Activated T-helper 1 cell treated with anti-CD3 and anti-CD28 coated beads, Interleukin-12 subunit alpha, Interleukin-12 subunit beta, Interleukin-2, Interleukin-4 antibody, amounts not matched to agents 30 ng/mL and 10 ng/mL and 1 ng/mL, durations not matched to agents 14 hours and 24 hours and 36 hours (primary cell): Measurements from ENCODE around the gene ARHGAP29. TPM values are rescaled to one million over a fixed set of nuclear protein-coding genes. Genes with fewer than 3 reads are reported as not detected.
"Not testable (repeated sequence)": the region's sequence is repeated elsewhere in the genome, so short reads cannot be mapped to it uniquely, and the experiment has no call there.

Experiments
- DNase-seq: peaks from one replicate; pipeline ENCODE4 v3.0.0; 2021; ENCODE audit warnings: low spot score
- H3K27ac Mint-ChIP-seq: one replicate; pipeline ENCODE4 v1.8.0; 2021; ENCODE audit warnings: mild to moderate bottlenecking, mixed read lengths
- H3K27me3 Mint-ChIP-seq: one replicate; pipeline ENCODE4 v1.8.0; 2022; ENCODE audit warnings: mild to moderate bottlenecking, moderate library complexity, mixed read lengths; ENCODE audit not compliant: insufficient read depth
- H3K36me3 Mint-ChIP-seq: one replicate; pipeline ENCODE4 v1.8.0; 2021; ENCODE audit warnings: low read depth, mixed read lengths
- H3K4me1 Mint-ChIP-seq: one replicate; pipeline ENCODE4 v1.8.0; 2021; ENCODE audit warnings: low read depth, mixed read lengths
- H3K4me3 Mint-ChIP-seq: one replicate; pipeline ENCODE4 v1.8.0; 2021; ENCODE audit warnings: mild to moderate bottlenecking, moderate library complexity, mixed read lengths
- H3K9me3 Mint-ChIP-seq: one replicate; pipeline ENCODE4 v1.8.0; 2021; ENCODE audit warnings: mixed read lengths
- intact Hi-C: fragments of 100-400 bp; cut with micrococcal nuclease; formaldehyde crosslinking; loops from one replicate; pipeline ENCODE4 v1.15.1; 2024
- total RNA-seq: library from RNA; stranded (reverse); gene quantifications from 2 replicates; pipeline ENCODE4 v1.2.3, GENCODE V29; 2022

Gene ARHGAP29
- total RNA-seq, 1 donor from 2014 or later: not detected

DNA sequence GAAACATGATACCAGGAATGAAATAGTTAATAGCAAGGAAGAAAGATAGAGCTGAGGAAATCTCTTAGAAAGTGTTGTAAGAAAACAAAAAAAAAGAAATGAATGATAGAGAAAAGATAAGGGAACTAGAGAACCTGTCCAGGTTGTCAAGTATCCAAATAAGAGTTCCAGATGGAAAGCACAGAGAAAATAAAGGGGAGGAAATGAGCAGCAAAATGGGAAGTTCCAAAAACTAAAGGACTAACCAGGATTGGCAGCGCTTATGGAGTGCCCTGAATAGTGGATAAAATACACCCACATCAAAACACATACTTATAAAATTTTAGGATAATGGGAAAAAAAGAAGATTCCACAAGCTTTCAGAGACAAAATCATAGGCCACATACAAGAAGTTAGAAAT, 55.2 kb downstream of the ARHGAP29 start:
- H3K4me1 Mint-ChIP-seq: no peaks in the 10 kb centered on the region

DNA sequence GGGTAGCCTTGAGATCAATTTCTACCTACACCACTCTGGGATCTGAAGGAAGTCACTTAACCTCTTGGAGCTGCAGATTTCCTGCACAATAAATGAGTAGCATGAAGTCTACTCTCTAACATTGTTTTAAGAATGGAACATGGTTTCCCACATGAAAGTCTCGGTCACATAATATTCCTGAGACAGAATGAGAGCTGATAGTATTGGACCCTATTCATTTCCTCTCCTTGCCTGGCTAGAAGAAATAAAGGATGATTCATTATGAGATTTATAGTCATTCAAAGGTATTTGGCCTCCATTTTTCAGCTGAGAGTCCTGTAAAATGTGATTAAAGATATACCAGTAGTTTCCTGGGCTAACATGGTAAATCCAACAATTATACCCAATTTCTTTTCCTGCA, 56.7 kb downstream of the ARHGAP29 start:
- H3K9me3 Mint-ChIP-seq: no peaks in the 10 kb centered on the region
- intact Hi-C loops: no loop called here
- no peaks in the 10 kb centered on the region for H3K36me3 Mint-ChIP-seq
- no peaks in the 10 kb centered on the region for H3K4me1 Mint-ChIP-seq
- DNase-seq: no peak
- H3K4me3 Mint-ChIP-seq: no peak overlapping the region
- H3K27me3 Mint-ChIP-seq: peaks cover 6% of the 10 kb centered on the region
- no peak overlapping the region for H3K27ac Mint-ChIP-seq

More for the DNA sequence above, 55.2 kb downstream of the ARHGAP29 start:
- H3K9me3 Mint-ChIP-seq: no peaks in the 10 kb centered on the region
- intact Hi-C loops: no loop called here
- no peaks in the 10 kb centered on the region for H3K36me3 Mint-ChIP-seq
- no peak overlapping the region for H3K4me3 Mint-ChIP-seq
- H3K27ac Mint-ChIP-seq: no peak overlapping the region
- DNase-seq: no peak
- peaks cover 6% of the 10 kb centered on the region for H3K27me3 Mint-ChIP-seq

DNA sequence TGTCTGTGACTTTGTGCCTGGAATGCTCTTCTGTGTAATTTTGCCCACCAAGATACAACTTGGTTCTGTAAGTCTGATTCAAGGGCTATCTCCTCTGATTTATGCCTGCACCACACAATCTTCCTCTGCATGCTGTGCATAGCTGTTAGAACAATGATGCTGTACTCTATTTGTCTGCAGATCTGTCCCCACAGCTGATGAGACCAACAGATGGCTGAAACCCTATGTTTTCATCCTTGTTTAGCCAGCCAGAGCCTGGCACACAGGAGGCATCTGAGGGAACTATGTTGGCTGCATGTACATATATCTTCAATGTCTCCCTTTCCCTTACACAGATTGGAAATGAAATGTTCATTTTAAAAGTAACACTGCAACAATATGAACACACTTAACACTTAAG, 58.5 kb downstream of the ARHGAP29 start:
- H3K27me3 Mint-ChIP-seq: peaks cover 8% of the 10 kb centered on the region
- no peaks in the 10 kb centered on the region for H3K9me3 Mint-ChIP-seq
- DNase-seq: no peak
- H3K27ac Mint-ChIP-seq: no peak overlapping the region
- intact Hi-C loops: no loop called here
- no peaks in the 10 kb centered on the region for H3K36me3 Mint-ChIP-seq
- no peaks in the 10 kb centered on the region for H3K4me1 Mint-ChIP-seq
- no peak overlapping the region for H3K4me3 Mint-ChIP-seq

DNA sequence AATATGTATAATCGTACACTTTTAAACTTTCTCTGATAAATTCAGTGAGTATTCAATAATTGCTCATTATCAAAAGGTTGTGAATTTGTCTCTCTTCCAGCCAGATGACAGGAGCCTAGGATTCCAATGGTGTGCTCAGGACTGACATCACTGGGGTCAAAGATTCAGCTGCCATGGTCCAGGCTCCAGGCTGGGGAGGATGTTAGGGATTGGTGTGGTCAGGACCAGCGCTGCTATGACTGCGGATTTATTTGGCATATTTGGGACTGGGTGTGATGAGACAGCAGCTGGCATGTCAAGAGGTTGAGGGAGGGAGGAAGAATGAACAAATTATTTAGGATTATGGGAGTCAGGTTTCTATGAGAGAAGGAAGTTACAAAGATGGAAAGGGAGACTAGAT, 68.3 kb downstream of the ARHGAP29 start:
- Mint-ChIP-seq H3K27ac (no peak overlapping the region), H3K36me3 (no peaks in the 10 kb centered on the region), H3K9me3 (no peaks in the 10 kb centered on the region), H3K27me3 (peaks cover 2% of the 10 kb centered on the region), H3K4me1 (no peaks in the 10 kb centered on the region), H3K4me3 (no peak overlapping the region)
- intact Hi-C loops: no loop called here
- no peak for DNase-seq

DNA sequence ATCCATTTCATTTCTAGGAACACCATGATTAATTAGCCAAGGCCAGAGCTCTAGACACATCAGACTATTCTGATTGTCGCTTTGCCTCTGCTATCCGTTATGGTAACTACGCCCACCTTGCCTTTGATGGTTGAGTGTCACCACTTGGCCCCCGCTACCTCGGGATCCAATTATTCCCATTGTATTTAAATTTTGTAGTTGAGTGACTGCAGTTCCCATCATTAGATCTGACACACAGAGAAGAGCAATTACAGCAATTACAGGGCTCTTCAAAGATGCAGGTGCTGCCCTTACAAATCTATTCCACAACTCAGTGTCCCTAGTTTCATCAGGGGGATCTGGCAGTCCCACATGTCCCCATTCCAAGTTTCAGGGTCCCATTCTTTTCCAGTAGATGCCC, 71.5 kb downstream of the ARHGAP29 start:
- intact Hi-C loops: no loop called here
- Mint-ChIP-seq H3K4me1 (no peaks in the 10 kb centered on the region), H3K27me3 (peaks cover 2% of the 10 kb centered on the region), H3K36me3 (no peaks in the 10 kb centered on the region), H3K4me3 (no peak overlapping the region), H3K27ac (no peak overlapping the region), H3K9me3 (no peaks in the 10 kb centered on the region)
- DNase-seq: no peak

DNA sequence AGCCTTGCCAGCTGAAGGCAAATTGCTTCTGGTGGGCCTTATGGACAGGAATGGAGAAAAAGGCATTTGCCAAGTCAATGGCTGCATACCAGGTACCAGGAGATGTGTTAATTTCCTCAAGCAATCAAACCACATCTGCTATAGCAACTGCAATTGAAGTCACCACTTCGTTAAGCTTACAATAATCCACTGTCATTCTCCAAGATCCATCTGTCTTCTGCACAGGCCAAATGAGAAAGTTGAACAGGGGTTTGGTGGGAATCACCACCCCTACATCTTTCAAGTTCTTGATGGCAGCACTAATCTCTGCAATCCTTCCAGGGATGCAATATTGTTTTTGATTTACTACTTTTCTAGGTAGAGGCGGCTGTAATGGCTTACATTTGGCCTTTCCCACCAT, 72.5 kb downstream of the ARHGAP29 start:
- H3K4me1 Mint-ChIP-seq: not testable (repeated sequence)

DNA sequence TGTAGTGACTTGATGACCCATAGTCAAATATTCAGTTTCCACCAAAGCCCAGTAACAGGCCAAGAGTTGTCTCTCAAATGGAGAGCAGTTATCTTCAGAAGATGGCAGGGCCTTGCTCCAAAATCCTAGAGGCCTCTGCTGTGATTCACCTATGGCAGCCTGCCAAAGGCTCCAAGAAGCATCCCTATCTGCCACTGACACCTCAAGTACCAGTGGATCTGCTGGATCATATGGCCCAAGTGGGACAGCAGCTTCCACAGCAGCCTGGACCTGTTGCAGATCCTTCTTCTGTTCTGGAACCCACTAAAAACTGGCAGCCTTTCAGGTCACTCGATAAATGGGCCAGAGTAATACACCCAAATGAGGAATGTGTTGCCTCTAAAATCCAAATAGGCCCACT, 73.3 kb downstream of the ARHGAP29 start:
- intact Hi-C loops, H3K4me1 Mint-ChIP-seq, H3K36me3 Mint-ChIP-seq, DNase-seq, H3K27me3 Mint-ChIP-seq, H3K9me3 Mint-ChIP-seq, H3K4me3 Mint-ChIP-seq, H3K27ac Mint-ChIP-seq: not testable (repeated sequence)

More for the DNA sequence above, 72.5 kb downstream of the ARHGAP29 start:
- DNase-seq, H3K4me3 Mint-ChIP-seq, intact Hi-C loops, H3K36me3 Mint-ChIP-seq, H3K9me3 Mint-ChIP-seq, H3K27ac Mint-ChIP-seq, H3K27me3 Mint-ChIP-seq: not testable (repeated sequence)

DNA sequence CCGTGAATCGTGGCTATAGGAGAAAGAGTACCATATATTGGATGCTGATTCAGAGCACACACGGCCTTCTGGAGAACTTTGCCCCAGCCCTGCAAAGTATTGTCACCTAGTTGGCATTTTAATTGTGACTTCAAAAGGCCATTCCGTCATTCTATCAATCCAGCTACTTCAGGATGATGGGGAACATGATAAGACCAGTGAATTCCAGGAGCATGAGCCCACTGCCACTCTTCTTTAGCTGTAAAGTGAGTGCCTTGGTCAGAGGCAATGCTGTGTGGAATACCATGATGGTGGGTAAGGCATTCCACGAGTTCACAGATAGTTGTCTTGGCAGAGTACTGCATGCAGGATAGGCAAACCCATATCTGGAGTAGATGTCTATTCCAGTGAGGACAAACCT, 74.1 kb downstream of the ARHGAP29 start:
- intact Hi-C loops, DNase-seq, H3K4me1 Mint-ChIP-seq, H3K27me3 Mint-ChIP-seq, H3K27ac Mint-ChIP-seq, H3K9me3 Mint-ChIP-seq, H3K4me3 Mint-ChIP-seq, H3K36me3 Mint-ChIP-seq: not testable (repeated sequence)

DNA sequence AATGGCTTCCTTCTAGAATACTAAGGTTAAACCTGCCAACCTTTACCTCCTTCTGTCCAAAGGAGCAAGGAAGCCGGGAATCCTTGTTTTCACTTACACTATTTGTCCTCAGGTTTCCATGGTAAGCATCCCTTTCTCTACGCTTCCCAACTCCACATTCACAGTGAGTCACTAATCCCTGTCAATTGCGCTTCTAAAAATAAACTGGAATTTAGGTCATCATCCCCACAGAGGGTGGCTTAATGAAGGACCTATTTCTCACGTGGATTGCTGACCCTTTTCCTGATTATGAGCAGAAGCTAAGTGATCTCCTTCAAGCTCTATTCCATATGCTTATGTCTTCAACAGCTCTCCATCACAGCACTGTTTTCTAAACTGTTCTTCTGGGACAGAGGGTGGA, 76.6 kb downstream of the ARHGAP29 start:
- Mint-ChIP-seq H3K36me3 (no peaks in the 10 kb centered on the region), H3K9me3 (no peaks in the 10 kb centered on the region), H3K27ac (no peak overlapping the region), H3K4me3 (no peak overlapping the region), H3K27me3 (peaks cover 5% of the 10 kb centered on the region), H3K4me1 (no peaks in the 10 kb centered on the region)
- intact Hi-C loops: no loop called here
- DNase-seq: no peak

DNA sequence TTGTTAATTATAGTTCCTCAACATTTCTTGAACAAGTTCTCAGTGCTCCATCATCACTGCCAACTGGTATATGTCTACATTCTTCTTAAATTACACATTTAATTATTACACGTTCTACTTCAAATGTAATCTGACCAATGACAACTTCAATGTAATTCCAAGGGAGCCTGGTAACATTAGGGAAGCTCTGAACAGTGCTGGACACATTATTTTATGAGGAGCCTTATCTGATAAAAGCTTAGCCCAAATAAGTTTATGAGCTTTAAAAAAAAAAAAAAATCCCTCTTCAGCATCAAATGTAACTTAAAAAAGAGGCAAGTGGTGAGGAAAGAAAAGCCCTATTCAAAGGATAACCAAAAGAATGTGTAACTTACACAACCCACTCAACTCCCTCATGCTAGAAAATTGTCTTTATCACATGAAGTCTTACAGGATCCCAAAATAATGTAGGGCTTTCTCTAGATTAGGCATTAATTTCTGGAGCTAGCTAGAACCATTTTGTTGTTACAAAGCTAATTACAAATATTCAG, 81.2 kb downstream of the ARHGAP29 start:
- intact Hi-C loops: no loop called here
- H3K4me1 Mint-ChIP-seq: no peaks in the 10 kb centered on the region
- no peaks in the 10 kb centered on the region for H3K9me3 Mint-ChIP-seq

DNA sequence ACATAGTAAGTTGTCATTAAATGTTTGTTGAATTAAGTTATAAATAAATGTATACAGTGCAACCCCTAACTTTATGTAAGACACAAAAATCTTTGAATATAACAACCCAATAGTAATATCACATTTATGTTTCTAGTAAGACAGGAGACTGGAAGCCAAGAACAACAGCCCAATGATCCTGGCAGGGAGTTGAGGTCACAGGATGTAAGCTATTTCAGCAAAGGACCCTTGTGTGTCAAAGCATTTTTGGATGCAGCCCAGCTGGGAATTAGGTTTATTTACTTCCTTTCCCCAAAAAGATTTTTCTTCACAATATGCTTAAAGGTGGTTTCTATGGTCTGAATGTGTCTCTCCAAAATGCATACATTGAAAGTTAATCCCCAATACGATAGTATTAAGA, 82.4 kb downstream of the ARHGAP29 start:
- intact Hi-C loops: no loop called here

More for the DNA sequence above, 81.2 kb downstream of the ARHGAP29 start:
- Mint-ChIP-seq H3K4me3 (no peak overlapping the region), H3K27me3 (peaks cover 7% of the 10 kb centered on the region), H3K36me3 (no peaks in the 10 kb centered on the region), H3K27ac (no peak overlapping the region)
- no peak for DNase-seq

DNA sequence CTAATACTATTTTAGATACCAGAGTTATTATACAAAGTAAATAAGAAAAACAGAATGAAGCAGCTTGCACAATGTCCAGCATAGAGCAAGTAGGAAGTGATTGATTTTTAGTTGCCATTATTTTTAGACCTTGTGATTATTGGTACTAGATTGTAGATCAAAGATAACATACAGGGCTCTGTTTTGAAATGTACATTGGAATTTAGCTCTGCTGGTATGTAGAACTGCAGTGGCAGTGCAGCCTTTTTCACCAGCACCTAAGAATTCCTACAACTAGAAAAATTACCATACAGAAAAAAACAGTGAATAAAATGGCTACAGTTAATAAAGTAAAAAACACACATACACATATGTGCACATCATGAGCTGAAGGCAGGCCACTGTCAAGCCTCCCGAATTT, 84.3 kb downstream of the ARHGAP29 start:
- H3K4me3 Mint-ChIP-seq: no peak overlapping the region

More for the DNA sequence above, 82.4 kb downstream of the ARHGAP29 start:
- no peak overlapping the region for H3K27ac Mint-ChIP-seq
- H3K27me3 Mint-ChIP-seq: peaks cover 5% of the 10 kb centered on the region
- H3K9me3 Mint-ChIP-seq: no peaks in the 10 kb centered on the region
- no peaks in the 10 kb centered on the region for H3K4me1 Mint-ChIP-seq
- DNase-seq: no peak
- H3K36me3 Mint-ChIP-seq: no peaks in the 10 kb centered on the region
- H3K4me3 Mint-ChIP-seq: no peak overlapping the region

DNA sequence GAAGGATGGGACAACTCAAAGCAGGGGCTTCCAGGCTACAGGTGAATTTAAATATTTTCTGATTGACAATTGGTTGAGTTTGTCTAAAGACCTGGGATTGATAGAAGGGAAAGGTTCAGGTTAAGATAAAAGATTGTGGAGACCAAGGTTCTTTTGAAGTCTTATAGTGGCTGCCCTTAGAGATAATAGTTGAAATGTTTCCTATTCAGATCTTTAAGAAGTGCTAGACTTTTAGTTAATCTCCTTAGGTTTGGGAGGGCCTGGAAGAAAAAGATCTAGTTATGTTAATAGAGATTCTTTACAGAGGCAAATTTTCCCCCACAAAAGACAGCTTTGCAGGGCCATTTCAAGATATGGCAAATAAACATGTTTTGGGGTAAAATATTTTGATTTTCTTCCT, 88.2 kb downstream of the ARHGAP29 start:
- H3K9me3 Mint-ChIP-seq, H3K4me3 Mint-ChIP-seq, H3K4me1 Mint-ChIP-seq, H3K27ac Mint-ChIP-seq, H3K36me3 Mint-ChIP-seq, intact Hi-C loops, DNase-seq, H3K27me3 Mint-ChIP-seq: not testable (repeated sequence)

More for the DNA sequence above, 84.3 kb downstream of the ARHGAP29 start:
- H3K27me3 Mint-ChIP-seq: peaks cover 9% of the 10 kb centered on the region
- no peaks in the 10 kb centered on the region for H3K9me3 Mint-ChIP-seq
- DNase-seq: no peak
- intact Hi-C loops: no loop called here
- no peaks in the 10 kb centered on the region for H3K4me1 Mint-ChIP-seq
- no peaks in the 10 kb centered on the region for H3K36me3 Mint-ChIP-seq
- H3K27ac Mint-ChIP-seq: no peak overlapping the region

DNA sequence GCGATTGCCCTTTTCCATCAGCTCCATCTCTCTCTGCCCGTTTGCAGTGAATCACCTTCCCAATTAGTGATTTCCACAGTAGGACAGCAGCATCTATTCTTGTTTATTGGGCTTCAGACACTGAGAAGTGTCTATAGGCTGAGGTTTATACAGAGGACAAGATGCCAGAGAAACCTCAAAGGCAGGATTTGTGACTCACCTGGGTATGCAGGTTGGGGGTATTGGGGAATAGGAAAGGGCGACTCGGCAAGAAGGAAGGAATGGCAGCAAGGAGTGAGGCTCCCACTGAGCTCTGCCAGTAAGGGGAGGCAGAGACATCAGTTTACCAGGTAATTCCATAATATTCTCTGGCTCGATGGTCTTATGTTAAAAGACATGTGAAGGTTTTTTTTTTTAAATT, 91.1 kb downstream of the ARHGAP29 start:
- no peaks in the 10 kb centered on the region for H3K4me1 Mint-ChIP-seq
- no peaks in the 10 kb centered on the region for H3K36me3 Mint-ChIP-seq
- intact Hi-C loops: no loop called here
- peaks cover 7% of the 10 kb centered on the region for H3K27me3 Mint-ChIP-seq
- no peak for DNase-seq
- H3K27ac Mint-ChIP-seq: no peak overlapping the region
- H3K4me3 Mint-ChIP-seq: no peak overlapping the region
- no peaks in the 10 kb centered on the region for H3K9me3 Mint-ChIP-seq
